Measurements from ENCODE around the gene OR7A5.

- TF ChIP-seq CTCF (IDR thresholded peaks at IDR 0.05; ENCODE audit: low read depth, low read length, missing input control) (no peak), HNF4G (IDR thresholded peaks at IDR 0.05) (no peak), TAF1 (conservative IDR thresholded peaks at IDR 0.05) (no peak), EGR1 (IDR thresholded peaks at IDR 0.05; ENCODE audit: low read depth in 2 of 2) (no peak), MAX (IDR thresholded peaks at IDR 0.05) (no peak), NR2F2 (IDR thresholded peaks at IDR 0.05) (no peak), FOXA1 (IDR thresholded peaks at IDR 0.05) (no peak), ZBTB33 (IDR thresholded peaks at IDR 0.05) (no peak), REST (IDR thresholded peaks at IDR 0.05) (no peak), YY1 (IDR thresholded peaks at IDR 0.05) (no peak), ATF3 (IDR thresholded peaks at IDR 0.05) (no peak), SP1 (IDR thresholded peaks at IDR 0.05) (no peak)
These were observed 13.0 kb downstream of the OR7A5 start for GRCh38 chr19:14821937-14822336.
